ENCODE results near the gene UNK.

The UNK gene

DNA sequence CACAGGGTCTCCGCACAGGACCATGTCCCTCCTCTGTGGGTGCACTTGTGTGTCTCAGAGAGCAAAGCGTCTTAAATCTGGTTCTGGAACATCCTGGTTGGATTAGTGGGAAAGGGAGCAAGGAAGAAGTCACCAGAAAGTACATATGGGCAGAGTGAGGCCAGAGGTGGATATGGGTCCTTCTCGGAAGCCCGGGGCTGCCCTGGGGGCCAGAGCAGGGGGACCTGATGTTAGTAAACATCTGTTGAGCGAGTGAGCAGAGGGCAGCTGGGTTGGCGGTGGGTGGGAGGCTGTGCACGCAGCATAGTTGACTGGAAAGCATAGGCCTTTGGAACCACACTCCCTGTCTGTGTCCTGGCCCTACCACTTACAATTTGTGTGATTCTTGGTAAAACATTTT is 36.9 kb downstream of the UNK start:
- no peaks in the 10 kb centered on the region for H3K79me2 ChIP-seq (ENCODE audit: low read length)
- H3K9me3 ChIP-seq (ENCODE audit: insufficient read depth, low read length), result no peaks in the 10 kb centered on the region
- H4K20me1 ChIP-seq (ENCODE audit: insufficient read depth, low read length), result no peaks in the 10 kb centered on the region
- TF ChIP-seq EZH2phosphoT487 (IDR thresholded peaks at IDR 0.05; ENCODE audit: low read depth), result no peak
- TF ChIP-seq, protein P1, sequence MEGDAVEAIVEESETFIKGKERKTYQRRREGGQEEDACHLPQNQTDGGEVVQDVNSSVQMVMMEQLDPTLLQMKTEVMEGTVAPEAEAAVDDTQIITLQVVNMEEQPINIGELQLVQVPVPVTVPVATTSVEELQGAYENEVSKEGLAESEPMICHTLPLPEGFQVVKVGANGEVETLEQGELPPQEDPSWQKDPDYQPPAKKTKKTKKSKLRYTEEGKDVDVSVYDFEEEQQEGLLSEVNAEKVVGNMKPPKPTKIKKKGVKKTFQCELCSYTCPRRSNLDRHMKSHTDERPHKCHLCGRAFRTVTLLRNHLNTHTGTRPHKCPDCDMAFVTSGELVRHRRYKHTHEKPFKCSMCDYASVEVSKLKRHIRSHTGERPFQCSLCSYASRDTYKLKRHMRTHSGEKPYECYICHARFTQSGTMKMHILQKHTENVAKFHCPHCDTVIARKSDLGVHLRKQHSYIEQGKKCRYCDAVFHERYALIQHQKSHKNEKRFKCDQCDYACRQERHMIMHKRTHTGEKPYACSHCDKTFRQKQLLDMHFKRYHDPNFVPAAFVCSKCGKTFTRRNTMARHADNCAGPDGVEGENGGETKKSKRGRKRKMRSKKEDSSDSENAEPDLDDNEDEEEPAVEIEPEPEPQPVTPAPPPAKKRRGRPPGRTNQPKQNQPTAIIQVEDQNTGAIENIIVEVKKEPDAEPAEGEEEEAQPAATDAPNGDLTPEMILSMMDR (IDR thresholded peaks at IDR 0.05; ENCODE audit: low read depth, low read length), result no peak
- no peaks in the 10 kb centered on the region for H3K4me1 ChIP-seq (ENCODE audit: low read length)
- no peak overlapping the region for H3K27ac ChIP-seq (ENCODE audit: low read length)
- no peak overlapping the region for H3K4me3 ChIP-seq (ENCODE audit: low read length)
- no peak overlapping the region for H3K9ac ChIP-seq (ENCODE audit: low read length)
- no peak overlapping the region for H3K4me2 ChIP-seq (ENCODE audit: low read length)
- peaks cover 28% of the 10 kb centered on the region for H3K36me3 ChIP-seq (replicated peaks; ENCODE audit: low read depth, low read length)
- no peak overlapping the region for H2AFZ ChIP-seq (ENCODE audit: low read depth, low read length)
- no peaks in the 10 kb centered on the region for H3K27me3 ChIP-seq (ENCODE audit: low read depth, low read length)

DNA sequence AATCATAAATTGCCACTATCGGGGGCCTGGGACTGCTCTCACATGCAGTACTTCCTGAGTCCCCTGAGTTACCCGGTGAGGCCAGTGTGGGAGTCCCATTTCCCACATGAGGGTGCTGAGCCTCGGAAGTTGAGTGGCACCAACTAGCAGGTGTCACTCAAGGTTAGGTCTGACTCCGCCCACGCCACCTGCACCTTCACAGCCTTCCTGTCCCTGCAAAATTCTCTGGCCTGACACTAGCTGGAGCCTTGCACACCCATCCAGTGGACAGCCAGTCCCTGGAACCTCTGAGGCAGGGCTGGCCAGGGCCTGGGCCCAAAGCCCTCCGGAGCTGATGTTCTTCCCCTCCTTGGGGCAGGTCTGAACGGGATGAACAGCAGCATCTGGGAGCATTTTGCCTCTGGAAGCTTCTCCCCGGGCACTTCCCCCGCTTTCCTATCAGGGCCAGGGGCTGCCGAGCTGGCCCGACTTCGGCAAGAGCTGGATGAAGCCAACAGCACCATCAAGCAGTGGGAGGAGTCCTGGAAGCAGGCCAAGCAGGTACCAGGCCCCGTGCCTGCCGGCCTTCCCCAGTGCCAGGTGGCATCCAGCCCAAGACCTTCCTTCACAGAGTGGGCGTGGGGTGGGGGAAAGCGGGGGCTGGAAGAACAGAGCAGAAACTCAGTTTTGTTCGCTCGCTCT is 37.7 kb downstream of the UNK start:
- no peak overlapping the region for H3K27ac ChIP-seq (ENCODE audit: low read length)
- no peaks in the 10 kb centered on the region for H3K79me2 ChIP-seq (ENCODE audit: low read length)
- TF ChIP-seq EZH2phosphoT487 (IDR thresholded peaks at IDR 0.05; ENCODE audit: low read depth), result no peak
- TF ChIP-seq, protein P1 (IDR thresholded peaks at IDR 0.05; ENCODE audit: low read depth, low read length), result no peak
- no peak overlapping the region for H3K4me3 ChIP-seq (ENCODE audit: low read length)
- H3K27me3 ChIP-seq (ENCODE audit: low read depth, low read length), result no peaks in the 10 kb centered on the region
- H3K4me1 ChIP-seq (ENCODE audit: low read length), result 0 out of 2 replicates have a peak, but pooled peaks cover 3% of the 10 kb centered on the region
- no peak overlapping the region for H3K4me2 ChIP-seq (ENCODE audit: low read length)
- peaks cover 25% of the 10 kb centered on the region for H3K36me3 ChIP-seq (replicated peaks; ENCODE audit: low read depth, low read length)
- no peaks in the 10 kb centered on the region for H4K20me1 ChIP-seq (ENCODE audit: insufficient read depth, low read length)
- H3K9ac ChIP-seq (ENCODE audit: low read length), result no peak overlapping the region
- H3K9me3 ChIP-seq (ENCODE audit: insufficient read depth, low read length), result no peaks in the 10 kb centered on the region
- H2AFZ ChIP-seq (ENCODE audit: low read depth, low read length), result no peak overlapping the region

DNA sequence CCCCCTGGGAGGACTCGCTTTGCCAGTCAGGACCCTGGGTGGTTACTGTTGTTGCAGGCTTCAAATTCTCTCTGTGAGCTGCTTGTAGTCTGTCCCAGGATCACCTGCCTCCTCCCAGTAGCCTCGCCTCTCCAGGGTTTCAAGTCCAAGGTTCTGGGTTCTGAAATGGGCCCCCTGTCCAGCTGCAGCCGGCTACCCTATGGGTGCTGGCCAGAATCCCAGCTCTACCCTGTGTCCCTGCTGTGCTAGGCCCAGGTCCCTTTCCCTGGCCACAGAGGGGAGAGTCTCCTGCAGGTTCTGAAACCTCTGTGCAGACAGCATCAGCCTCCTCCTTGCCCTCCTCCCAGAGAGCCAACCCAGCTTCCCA is 38.2 kb downstream of the UNK start:
- H3K36me3 ChIP-seq (replicated peaks; ENCODE audit: low read depth, low read length), result peaks cover 25% of the 10 kb centered on the region
- H3K27me3 ChIP-seq (ENCODE audit: low read depth, low read length), result no peaks in the 10 kb centered on the region
- no peak overlapping the region for H2AFZ ChIP-seq (ENCODE audit: low read depth, low read length)
- H3K79me2 ChIP-seq (ENCODE audit: low read length), result no peaks in the 10 kb centered on the region
- H3K9me3 ChIP-seq (ENCODE audit: insufficient read depth, low read length), result no peaks in the 10 kb centered on the region
- TF ChIP-seq, protein P1 (IDR thresholded peaks at IDR 0.05; ENCODE audit: low read depth, low read length), result no peak
- TF ChIP-seq EZH2phosphoT487 (IDR thresholded peaks at IDR 0.05; ENCODE audit: low read depth), result no peak
- H4K20me1 ChIP-seq (ENCODE audit: insufficient read depth, low read length), result no peaks in the 10 kb centered on the region
- H3K4me1 ChIP-seq (ENCODE audit: low read length), result peaks cover 6% of the 10 kb centered on the region; the same call in 1 of the 2 replicates
- H3K27ac ChIP-seq (ENCODE audit: low read length), result no peak overlapping the region
- no peak overlapping the region for H3K4me3 ChIP-seq (ENCODE audit: low read length)
- H3K4me2 ChIP-seq (ENCODE audit: low read length), result no peak overlapping the region
- no peak overlapping the region for H3K9ac ChIP-seq (ENCODE audit: low read length)

DNA sequence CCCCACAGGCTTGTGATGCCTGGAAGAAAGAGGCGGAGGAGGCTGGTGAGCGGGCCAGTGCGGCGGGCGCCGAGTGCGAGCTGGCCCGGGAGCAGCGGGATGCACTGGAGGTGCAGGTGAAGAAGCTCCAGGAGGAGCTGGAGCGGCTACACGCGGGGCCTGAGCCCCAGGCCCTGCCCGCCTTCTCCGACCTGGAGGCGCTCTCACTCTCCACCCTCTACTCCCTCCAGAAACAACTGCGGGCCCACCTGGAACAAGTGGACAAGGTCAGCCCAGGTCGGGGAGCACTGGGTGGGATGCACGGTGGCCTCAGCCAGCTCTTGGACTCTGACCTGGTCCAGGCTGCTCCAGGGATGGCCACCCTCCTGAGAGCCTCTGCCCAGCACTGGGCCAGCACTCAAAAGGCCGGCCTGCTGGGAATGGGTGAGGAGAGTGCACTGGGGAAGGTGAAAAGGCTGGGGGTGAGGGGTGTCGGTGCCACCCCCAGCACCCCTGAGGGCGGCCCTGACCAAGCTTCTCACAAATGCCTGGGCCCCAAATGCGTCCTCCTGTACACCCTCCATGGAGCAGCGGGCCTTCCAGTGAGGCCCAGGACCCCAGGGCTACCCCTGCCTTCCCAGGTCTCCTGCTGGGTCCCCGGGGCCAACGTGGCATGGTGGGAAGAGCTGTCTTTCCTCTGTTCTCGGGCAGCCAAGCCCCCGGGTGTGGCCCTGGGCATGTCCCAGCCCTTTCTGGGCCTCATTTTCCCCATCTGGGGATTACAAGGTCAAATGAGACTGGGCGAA is 38.8 kb downstream of the UNK start:
- Histone ChIP-seq H3K27ac (ENCODE audit: low read length) (no peak overlapping the region), H3K36me3 (replicated peaks; ENCODE audit: low read depth, low read length) (peaks cover 27% of the 10 kb centered on the region), H3K4me2 (ENCODE audit: low read length) (no peak overlapping the region)

More for the DNA sequence above, 38.8 kb downstream of the UNK start:
- Histone ChIP-seq H3K4me3 (ENCODE audit: low read length) (no peak overlapping the region), H3K79me2 (ENCODE audit: low read length) (no peaks in the 10 kb centered on the region), H3K9me3 (ENCODE audit: insufficient read depth, low read length) (no peaks in the 10 kb centered on the region), H3K4me1 (ENCODE audit: low read length) (peaks cover 10% of the 10 kb centered on the region; the same call in 1 of the 2 replicates), H3K27me3 (ENCODE audit: low read depth, low read length) (no peaks in the 10 kb centered on the region), H4K20me1 (ENCODE audit: insufficient read depth, low read length) (no peaks in the 10 kb centered on the region), H3K9ac (ENCODE audit: low read length) (no peak overlapping the region), H2AFZ (ENCODE audit: low read depth, low read length) (no peak overlapping the region)
- TF ChIP-seq, protein P1 (IDR thresholded peaks at IDR 0.05; ENCODE audit: low read depth, low read length), result no peak
- no peak for TF ChIP-seq EZH2phosphoT487 (IDR thresholded peaks at IDR 0.05; ENCODE audit: low read depth)

All from OCI-LY3 (cell line).